WERI-Rb-1 (cell line): ENCODE measurements around the gene SRGAP2C.
"Not testable (repeated sequence)": the region's sequence is repeated elsewhere in the genome, so short reads cannot be mapped to it uniquely, and the experiment has no call there.

Experiments
- DNase-seq: peaks from one replicate; pipeline ENCODE4 v3.0.0-alpha.2; 2020
- H3K27ac ChIP-seq: fragments of 250-450 bp; sonication (Bioruptor Pico); 2 replicates; pipeline ENCODE4 v1.5.1; 2020; ENCODE audit warnings: mild to moderate bottlenecking, moderate library complexity
- H3K27me3 ChIP-seq: fragments of 250-450 bp; sonication (Bioruptor Pico); 2 replicates; pipeline ENCODE4 v1.5.1; 2021; ENCODE audit warnings: mild to moderate bottlenecking, low read depth, moderate library complexity; ENCODE audit not compliant: insufficient read depth, severe bottlenecking
- H3K36me3 ChIP-seq: fragments of 250-450 bp; sonication (Bioruptor Pico); 2 replicates; pipeline ENCODE4 v1.5.1; 2020; ENCODE audit warnings: mild to moderate bottlenecking, moderate library complexity
- H3K4me3 ChIP-seq: 2 replicates; pipeline ENCODE4 v1.5.1; 2011; ENCODE audit warnings: low read depth, mild to moderate bottlenecking, control low read depth, low read length
- H3K9me3 ChIP-seq: fragments of 250-450 bp; sonication (Bioruptor Pico); 2 replicates; pipeline ENCODE4 v1.5.1; 2021; ENCODE audit warnings: mild to moderate bottlenecking, moderate library complexity; ENCODE audit not compliant: severe bottlenecking

SRGAP2C gene

DNA sequence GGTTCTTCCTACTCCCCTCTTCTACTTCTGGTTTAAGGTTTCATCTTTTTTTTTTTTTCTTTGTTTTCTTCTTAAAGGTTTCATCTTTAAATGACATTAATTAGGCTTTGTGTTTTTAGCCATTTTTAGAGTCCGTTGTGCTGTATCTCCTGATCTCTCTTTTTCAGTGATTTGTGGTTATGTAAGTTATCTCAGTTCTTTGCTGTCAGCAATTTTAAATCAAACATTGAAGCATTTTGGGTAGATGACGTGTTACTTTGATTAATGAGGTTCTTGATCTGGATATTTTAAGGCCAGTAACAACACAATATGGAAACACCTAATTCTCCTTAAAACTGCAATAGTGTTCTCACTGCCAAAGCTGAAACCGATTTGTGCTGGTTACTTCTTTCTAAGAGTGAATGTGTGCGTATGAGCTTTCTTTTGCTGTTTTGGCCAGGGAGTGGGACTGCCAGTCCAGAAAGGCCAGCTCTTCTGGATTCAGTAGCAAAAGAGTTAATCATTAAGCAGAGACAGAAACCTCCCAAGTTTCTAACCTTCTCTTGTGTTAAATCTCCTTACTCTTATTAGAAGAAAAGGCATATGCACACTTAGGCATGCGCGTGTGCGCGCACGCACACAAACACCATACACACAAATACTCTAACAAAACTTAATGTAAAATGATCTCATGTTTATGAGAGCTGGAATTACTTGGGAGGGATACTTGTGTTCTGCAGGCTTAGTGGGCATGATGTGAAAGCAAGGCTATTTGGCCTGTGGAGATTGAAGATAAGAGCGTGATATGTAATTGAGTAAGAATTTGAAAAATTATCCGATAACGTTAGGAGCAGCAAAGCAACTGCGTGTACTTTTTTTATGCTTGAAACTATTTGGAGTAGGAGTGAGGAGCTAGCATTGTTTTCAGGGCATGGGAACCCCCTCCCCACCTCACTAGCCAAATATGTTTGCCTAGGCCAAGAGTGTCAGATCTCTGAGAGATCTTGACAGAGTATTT, 16.5 kb downstream of the SRGAP2C start:
- H3K36me3 ChIP-seq, H3K27me3 ChIP-seq, H3K9me3 ChIP-seq, H3K27ac ChIP-seq, H3K4me3 ChIP-seq, DNase-seq: not testable (repeated sequence)

DNA sequence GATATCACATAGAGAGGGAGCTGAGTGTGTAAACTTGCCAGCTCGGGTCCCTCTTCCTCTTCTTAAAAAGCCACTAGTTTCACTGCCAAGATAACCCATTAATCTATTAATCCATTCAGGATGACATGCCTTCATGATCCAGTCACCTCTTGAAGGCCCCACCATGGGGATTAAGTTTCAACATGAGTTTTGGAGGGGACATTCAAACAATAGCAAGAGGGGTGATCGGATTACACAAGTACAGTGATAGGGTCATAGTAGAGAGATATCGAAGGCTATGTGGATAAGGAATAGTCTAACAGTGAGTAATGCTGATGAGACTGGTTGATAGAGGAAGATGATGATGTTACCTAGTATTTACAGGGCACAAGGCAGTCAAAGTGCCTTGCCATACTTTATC, 18.2 kb downstream of the SRGAP2C start:
- H3K4me3 ChIP-seq, DNase-seq, H3K36me3 ChIP-seq, H3K27ac ChIP-seq, H3K27me3 ChIP-seq, H3K9me3 ChIP-seq: not testable (repeated sequence)

DNA sequence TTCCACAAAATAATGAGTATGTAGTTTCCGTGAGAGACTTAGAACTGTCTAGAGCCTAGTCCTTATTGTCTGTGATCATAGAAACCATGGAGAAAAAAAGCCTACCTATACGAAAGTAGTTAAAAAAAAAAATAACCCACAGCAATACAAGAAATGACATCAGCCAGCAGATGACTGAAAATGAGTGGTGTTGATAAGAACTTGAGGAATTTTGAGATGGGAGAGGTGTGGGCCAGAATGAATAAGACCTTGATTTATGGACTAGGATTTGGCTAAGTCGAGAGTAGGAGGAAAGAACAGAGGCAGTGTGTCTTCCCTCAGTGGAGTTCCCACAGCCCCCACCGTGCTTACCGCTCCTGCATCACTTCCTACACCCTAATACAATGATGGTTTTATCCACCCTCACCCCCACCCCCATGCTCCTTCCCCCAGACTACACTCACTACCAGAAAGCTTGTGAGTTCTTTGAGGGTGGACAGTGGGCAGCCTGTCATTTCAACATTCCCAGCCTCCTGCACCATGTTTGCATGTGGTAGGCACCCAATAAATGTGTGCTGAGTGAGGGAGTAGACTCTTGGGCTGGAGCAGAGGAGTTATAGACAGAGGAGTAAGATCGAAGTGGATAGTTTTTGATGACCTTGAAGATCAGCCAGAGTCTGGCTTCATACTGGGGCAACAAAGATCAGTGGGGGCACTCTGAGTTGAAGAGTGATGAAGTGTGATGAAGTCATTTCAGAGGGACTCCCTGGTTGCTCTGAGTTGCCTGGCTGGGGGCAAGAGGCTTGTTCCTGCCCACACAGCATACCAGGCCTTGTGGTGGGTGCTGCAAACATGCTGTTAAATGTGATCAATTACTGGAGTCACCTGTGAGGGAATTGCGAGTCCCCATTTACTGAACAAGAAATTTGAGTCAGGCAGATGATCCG, 21.3 kb downstream of the SRGAP2C start:
- H3K27me3 ChIP-seq, H3K4me3 ChIP-seq, H3K36me3 ChIP-seq, DNase-seq, H3K9me3 ChIP-seq, H3K27ac ChIP-seq: not testable (repeated sequence)

DNA sequence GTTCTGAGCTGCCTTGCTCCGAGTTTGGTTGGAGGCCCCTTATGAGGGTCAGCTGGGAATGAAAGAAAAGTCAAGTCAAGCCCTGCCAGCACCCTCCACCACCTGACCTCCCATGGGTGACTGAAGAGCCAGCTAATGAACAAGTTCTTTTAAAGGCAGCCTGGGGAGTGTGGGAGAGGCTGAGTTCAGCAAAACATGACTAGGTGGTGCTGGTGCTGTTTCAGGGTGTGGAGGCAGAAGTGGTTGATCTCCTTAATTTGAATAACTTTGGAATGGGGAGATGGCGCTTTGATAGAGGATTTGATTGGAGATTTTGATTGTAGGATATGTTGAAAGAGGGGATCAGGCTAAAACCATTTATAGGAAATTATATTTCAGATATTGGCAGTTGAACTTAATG, 22.6 kb downstream of the SRGAP2C start:
- not testable (repeated sequence) for H3K27ac ChIP-seq, H3K9me3 ChIP-seq, DNase-seq, H3K4me3 ChIP-seq, H3K36me3 ChIP-seq, H3K27me3 ChIP-seq

DNA sequence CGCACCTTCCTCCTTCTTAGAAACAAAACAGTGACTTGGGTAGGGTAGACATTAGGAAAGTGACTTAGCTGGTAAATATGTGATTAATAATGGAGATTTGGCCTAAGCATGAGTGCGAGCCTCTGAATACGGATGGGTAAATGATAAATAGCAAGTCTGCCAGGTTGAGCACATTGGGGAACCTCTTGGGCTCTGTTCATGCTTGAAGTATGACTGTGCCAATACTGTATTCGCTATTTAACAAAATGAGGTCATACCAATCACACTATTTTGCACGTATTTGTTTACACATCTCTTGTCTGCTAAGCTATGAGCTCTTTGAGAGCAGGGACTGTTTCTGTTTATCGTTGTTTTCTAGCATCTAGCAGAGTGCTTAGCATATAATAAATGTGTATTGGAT, 23.6 kb downstream of the SRGAP2C start:
- H3K9me3 ChIP-seq, H3K27ac ChIP-seq, H3K27me3 ChIP-seq, H3K36me3 ChIP-seq, DNase-seq, H3K4me3 ChIP-seq: not testable (repeated sequence)

DNA sequence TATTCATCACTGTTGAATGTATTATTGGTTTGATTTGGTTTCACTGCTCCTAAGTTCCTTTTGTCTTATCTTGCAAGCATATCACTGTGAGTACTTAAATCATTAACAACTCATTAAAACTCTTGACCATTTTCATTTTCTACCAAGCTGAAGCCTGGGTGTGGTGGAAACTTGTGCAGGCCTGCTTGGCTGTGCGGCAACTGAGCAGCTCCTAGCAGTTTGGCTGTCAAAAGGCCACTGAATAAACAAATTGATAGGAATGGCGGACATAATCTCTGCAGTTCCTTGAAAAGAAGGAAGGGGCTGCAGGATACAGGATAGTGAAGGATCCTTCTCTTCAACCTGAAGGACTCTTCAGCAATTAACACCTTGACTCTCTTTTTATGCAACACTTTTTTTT, 26.0 kb downstream of the SRGAP2C start:
- DNase-seq, H3K4me3 ChIP-seq, H3K27ac ChIP-seq, H3K9me3 ChIP-seq, H3K36me3 ChIP-seq, H3K27me3 ChIP-seq: not testable (repeated sequence)

DNA sequence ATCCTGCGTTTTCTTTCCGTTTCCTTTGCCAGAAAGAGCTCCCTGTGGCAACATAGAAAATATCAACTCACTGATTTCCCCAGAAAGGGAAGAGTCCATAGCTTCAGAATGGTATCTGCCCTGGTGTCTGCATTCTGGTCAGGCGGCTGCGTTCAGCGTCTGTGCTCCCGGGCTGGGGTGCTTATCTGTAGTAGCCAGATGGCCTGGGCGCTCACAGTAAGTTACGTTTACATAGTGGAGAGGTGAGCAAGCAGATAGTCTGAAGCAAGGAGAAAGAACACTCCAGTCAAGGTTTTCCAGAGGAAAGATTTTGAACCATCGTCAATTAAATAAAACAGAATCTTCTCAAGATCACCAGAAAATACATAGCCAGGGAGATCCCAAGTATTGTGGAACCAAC, 28.7 kb downstream of the SRGAP2C start:
- not testable (repeated sequence) for H3K9me3 ChIP-seq, H3K36me3 ChIP-seq, H3K27me3 ChIP-seq, H3K27ac ChIP-seq, H3K4me3 ChIP-seq
- peak; percentile 72 for DNase-seq

DNA sequence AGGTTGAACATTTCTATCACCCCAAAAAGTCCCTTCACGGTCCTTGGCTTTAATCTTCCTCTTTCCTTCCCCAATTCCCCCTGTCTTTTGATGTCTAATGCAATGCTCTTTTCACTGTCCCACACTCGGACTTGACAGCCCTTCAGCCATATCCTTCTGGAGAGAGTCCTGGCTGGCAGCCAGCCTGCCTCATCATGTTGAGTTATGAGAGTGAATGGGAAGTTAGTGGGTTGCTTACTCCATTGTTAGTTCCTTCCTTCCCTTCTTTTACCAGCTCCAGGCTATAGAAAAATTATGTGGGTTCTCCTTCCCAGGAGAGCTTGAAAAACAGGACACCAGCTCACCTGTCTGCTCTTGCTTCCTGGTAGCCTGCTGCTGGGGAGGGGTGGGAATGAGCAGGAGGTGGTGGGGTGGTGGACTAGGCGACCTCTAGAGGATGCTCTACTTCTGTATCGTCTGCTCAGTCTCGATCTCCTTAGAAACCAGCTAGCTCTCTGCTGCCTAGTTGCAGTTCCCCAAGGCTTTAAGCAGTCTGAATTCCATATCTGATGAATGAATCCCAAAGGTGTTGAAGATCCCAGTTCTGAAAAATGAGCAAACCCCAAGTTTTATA, 29.9 kb downstream of the SRGAP2C start:
- H3K4me3 ChIP-seq, H3K27ac ChIP-seq, H3K9me3 ChIP-seq, H3K36me3 ChIP-seq, H3K27me3 ChIP-seq: not testable (repeated sequence)
- DNase-seq, result peak; percentile 51

DNA sequence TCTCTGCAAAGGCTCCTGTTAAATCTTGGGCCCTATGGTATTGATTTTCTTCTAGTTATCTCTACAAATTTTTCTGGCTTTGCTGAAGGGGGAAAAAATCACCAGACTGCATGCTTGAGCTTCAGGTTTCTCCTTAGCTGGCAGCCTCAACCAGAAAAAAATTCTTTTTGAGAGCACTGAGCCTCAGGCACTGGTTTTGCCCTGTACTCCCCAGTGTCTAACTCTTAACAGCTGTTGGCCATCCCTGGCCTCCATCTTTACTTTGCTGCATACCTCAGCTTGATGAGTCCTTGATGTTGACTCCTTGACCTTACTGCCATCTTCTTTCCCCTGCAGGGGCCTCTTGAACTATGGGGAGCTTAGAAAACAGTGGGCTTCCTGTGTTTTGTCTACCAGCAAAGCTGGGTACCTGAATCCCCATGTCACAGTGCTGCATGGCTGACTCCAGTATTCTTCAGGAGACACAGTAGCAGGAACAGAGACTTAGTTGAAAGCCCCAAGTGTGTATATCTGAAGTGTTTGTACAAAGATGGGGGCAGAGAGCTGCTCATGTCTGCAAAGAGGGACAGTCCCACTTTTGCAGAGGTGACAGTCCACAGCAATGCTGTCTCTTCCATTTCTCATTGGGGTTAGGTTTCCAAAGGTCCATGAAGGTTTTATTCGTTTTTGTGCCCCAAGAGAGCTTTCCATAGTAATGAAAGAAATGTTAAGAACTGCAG, 31.1 kb downstream of the SRGAP2C start:
- H3K4me3 ChIP-seq, H3K9me3 ChIP-seq, H3K27ac ChIP-seq, H3K36me3 ChIP-seq, H3K27me3 ChIP-seq, DNase-seq: not testable (repeated sequence)

DNA sequence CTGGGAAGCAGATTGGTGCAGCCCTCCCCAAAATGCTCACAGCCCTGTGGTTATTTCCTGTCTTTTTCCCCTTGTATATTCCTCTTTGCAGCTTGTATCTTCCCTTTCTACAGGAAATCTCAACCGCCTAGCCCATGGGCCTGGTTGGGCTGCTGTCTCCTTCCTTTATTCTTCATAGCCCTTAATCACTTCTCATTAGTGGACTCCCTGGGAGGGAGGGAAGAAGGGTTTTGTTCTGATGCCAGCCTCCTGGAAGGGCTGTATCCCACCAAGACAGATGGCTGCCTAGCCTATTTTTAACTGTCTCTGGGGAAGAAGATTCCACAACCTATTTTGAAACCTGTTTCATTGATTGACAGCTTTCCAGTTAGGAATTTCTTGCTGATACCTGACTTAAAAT, 31.9 kb downstream of the SRGAP2C start:
- not testable (repeated sequence) for H3K27me3 ChIP-seq, H3K9me3 ChIP-seq, H3K4me3 ChIP-seq, H3K36me3 ChIP-seq, H3K27ac ChIP-seq, DNase-seq

DNA sequence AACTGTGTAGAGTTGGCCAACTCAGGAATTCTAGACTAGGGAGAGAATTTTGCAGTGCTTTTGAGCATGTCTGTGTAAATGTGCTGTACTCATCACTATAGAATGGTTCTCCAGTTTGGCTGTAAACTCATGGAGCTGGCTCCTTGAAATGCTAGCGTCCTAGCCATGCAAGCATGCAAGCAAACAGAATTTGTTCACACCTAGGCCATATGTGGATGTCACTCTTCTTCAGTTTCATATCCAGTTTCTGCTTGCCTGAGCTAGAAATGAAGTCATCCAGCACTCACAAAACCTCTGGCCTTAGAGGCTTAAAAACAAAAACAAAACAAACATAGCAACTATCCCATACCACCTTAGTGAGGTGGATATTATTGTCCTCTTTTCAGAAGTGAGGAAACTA, 37.0 kb downstream of the SRGAP2C start:
- H3K27me3 ChIP-seq, H3K9me3 ChIP-seq, H3K27ac ChIP-seq, H3K36me3 ChIP-seq, DNase-seq, H3K4me3 ChIP-seq: not testable (repeated sequence)

DNA sequence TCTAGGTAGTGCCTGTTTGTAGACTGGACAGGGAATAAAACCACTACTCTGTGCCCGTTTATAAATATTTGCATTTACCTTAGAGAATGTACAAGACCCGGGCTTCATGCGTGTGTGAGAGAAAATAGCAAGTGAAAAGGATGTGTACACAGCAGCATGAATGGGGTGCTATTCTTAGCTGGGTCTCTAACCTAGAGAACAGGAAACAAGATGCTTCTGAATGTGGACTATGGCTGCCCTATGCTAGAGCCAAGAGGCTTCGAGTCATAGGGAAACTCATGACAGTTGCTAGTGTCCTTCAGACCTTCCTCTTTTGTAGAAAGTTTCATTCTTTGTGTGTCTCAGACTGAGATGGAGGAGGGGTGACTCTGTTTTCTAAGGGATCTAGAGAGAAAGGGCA, 39.9 kb downstream of the SRGAP2C start:
- H3K4me3 ChIP-seq, H3K36me3 ChIP-seq, DNase-seq, H3K27me3 ChIP-seq, H3K9me3 ChIP-seq, H3K27ac ChIP-seq: not testable (repeated sequence)

DNA sequence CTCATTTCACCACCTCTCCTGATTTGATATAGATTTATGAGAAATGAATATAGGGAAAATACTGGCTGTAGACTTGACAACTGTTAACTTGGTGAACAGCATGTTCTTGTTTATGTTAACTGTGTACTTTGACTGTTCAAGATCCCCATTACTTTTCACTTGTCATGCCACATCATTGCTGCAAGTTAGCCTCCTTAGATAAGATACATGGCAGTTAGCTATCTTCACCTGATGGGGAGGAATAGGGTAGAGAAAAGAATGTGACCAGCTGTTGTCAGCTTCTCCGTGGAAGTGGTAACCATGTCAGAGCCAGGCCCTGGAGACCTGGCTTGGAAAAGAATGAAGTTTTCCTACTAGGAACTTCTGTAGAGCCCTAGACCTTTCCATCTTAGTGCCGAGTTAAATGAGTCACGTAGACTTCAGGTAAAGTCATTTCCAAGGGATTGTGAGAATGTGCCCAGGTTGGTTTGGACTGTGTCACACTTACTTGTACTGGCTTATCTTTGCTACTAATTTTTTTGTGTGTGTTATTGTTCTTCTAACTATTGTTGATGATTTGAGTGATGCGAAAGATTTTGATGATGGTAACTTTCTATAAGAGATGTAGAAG, 41.6 kb downstream of the SRGAP2C start:
- not testable (repeated sequence) for H3K4me3 ChIP-seq, H3K27ac ChIP-seq, H3K36me3 ChIP-seq, DNase-seq, H3K9me3 ChIP-seq, H3K27me3 ChIP-seq
